D721Med (cell line): ENCODE measurements around the gene ATP5F1C.
"Not testable (repeated sequence)": the region's sequence is repeated elsewhere in the genome, so short reads cannot be mapped to it uniquely, and the experiment has no call there.

Experiments used
- DNase-seq: peaks from one replicate; pipeline ENCODE4 v3.0.0; 2011; ENCODE audit warnings: low spot score; ENCODE audit not compliant: insufficient read length
- FAIRE-seq: peaks from 2 replicates; lab custom pipeline; 2011; peaks lifted over from hg19 to GRCh38; lab: Jason Lieb, UNC
- CTCF ChIP-seq: IDR thresholded peaks from 2 replicates; pipeline ENCODE4 v1.5.1; 2012; ENCODE audit warnings: mild to moderate bottlenecking, control low read depth; ENCODE audit not compliant: insufficient read depth; ENCODE audit errors: missing control alignments

ATP5F1C gene

GRCh38 chr10:7811000-7811399, 23.0 kb downstream of the ATP5F1C start:
- DNase-seq (no peak), FAIRE-seq (no peak)
- TF ChIP-seq CTCF = no peak

- FAIRE-seq, DNase-seq: not testable (repeated sequence)
Observed at GRCh38 chr10:7811743-7812142, 23.8 kb downstream of the ATP5F1C start.

DNA sequence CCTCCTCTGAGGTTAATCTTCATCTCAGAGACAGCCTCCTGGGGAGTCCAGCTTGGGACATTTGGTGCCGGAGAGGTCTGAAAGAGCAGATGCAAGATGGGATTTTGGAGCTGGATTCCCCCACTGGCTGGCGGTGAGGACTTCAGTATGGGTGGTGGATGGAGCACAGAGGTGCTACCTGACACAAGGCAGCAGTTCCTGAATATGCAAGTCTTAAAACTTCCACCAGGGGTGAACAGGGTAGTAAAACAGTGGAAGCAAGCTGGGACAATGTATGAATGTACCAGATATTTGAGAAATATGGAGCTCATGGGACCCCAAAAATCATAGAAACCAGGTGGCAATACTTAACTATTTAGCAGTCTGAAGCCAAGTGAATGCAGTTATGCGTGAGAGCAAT, 25.5 kb downstream of the ATP5F1C start:
- DNase-seq (no peak), FAIRE-seq (no peak)
- TF ChIP-seq CTCF = no peak

DNA sequence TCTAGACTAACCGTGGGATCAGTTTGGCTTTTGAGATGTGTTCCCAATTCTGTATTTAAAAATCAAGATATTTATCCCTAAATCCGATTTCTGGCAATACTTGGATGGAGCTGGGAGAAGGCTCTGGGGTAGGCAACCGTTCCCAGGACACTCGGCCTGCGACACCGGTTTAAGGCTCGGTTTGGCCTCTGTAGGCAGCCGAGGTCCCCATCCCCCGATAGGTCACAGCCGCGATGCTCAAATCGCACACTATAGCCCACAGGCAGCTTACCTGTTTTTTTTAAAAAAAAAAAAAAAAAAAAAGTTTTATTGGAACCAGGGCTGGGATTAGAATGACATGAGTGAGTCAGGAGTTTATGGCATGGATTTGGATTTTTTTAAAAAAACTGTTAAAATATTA, 29.6 kb downstream of the ATP5F1C start:
- DNase-seq = no peak
- FAIRE-seq = no peak
- TF ChIP-seq CTCF = no peak

DNA sequence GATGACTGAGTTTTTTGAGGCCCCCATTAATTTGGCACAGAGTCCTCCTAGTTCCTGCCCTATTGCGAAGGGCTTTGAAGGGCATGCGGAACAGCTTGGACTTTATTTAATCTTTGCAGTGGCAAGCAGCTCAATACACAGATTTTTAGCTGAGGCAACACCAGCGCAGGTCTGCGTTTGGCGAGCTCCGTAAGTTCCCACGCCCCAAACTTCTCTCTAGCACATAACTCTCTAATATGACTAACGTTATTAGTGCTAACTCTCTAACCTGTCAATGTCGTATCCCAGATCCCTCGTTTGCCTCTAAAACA, 30.0 kb downstream of the ATP5F1C start:
- FAIRE-seq (no peak), DNase-seq (no peak)
- TF ChIP-seq CTCF = no peak

DNA sequence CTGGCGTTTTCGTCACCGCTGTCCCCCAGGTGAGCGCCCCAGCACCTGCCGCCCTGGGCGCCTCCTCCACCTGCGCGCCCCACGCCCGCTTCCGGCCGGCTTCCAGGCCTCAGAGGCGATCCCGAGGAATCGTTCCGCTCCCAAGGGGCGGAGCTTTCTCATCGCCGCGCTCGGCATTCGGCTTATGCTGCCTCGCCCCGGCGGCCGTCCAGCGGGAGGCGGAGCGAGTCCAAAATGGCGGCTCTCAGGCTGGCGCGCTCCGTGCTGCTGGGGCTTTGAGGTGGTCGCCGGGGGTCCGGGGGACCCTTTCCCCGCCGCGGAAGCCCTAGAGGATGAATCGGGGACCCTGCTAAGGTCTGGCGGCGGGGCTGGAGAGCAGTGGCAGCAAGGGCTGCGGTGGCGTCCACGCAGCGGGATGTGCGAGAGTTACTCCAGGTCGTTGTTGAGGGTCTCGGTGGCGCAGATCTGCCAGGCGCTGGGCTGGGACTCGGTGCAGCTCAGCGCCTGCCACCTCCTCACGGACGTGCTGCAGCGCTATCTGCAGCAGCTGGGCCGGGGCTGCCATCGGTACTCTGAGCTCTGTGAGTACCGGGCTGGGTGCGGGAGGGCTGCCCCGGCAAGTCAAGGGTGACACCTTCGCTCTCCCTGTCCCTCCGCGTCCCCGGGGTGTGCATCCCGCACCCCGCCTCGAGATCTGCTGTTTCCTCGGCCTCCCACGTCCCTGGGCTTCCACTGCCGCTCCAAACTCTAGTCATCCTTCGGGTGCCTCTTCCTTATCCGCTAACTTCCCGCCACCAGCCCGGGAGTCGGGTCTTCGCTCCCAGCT, 30.5 kb downstream of the ATP5F1C start, which contains the start of gene TAF3:
TAF3 (plus strand) TSS at position 211 of the 826 bp plus-strand sequence; CDS start at position 416, 205 bp downstream.
- DNase-seq (peak; percentile 55), FAIRE-seq (no peak)
- TF ChIP-seq CTCF = no peak

GRCh38 chr10:7819121-7819460, 31.1 kb downstream of the ATP5F1C start:
- DNase-seq (no peak), FAIRE-seq (no peak)
- TF ChIP-seq CTCF = peak; percentile 19
